Keratinocyte (primary cell): ENCODE data around the gene MX2. TPM values are rescaled to one million over a fixed set of nuclear protein-coding genes. Genes with fewer than 3 reads are reported as not detected.

Experiments
- DNase-seq: peaks from one replicate; pipeline ENCODE4 v3.0.0-alpha.2; 2011; ENCODE audit warnings: low read depth, missing footprints, low spot score
- FAIRE-seq: peaks from 2 replicates; lab custom pipeline; 2011; peaks lifted over from hg19 to GRCh38; lab: Jason Lieb, UNC
- H2AFZ ChIP-seq: 2 replicates; pipeline ENCODE4 v1.6.0; 2012; ENCODE audit warnings: low read length, control low read depth, inconsistent platforms; ENCODE audit not compliant: control insufficient read depth
- H3K27ac ChIP-seq: 2 replicates; pipeline ENCODE4 v1.5.1; 2011; ENCODE audit warnings: low read length; ENCODE audit not compliant: control insufficient read depth, insufficient read depth
- H3K27me3 ChIP-seq: 3 replicates; pipeline ENCODE4 v1.6.0; 2011; ENCODE audit warnings: low read length; ENCODE audit not compliant: control insufficient read depth, insufficient read depth; ENCODE audit errors: extremely low read depth
- H3K36me3 ChIP-seq, 2 experiments: 2 replicates in 1 of 2; 3 replicates in 1 of 2; pipeline ENCODE4 v1.5.1; 2011; ENCODE audit warnings: low read length in 2 of 2, mild to moderate bottlenecking in 1 of 2; ENCODE audit not compliant: control insufficient read depth in 2 of 2, insufficient read depth in 2 of 2; ENCODE audit errors: extremely low read depth in 1 of 2
- H3K4me1 ChIP-seq: 3 replicates; pipeline ENCODE4 v1.5.1; 2011; ENCODE audit warnings: low read length; ENCODE audit not compliant: control insufficient read depth, insufficient read depth; ENCODE audit errors: extremely low read depth
- H3K4me2 ChIP-seq: 3 replicates; pipeline ENCODE4 v1.6.0; 2011; ENCODE audit warnings: low read depth, low read length; ENCODE audit not compliant: control insufficient read depth, insufficient read depth; ENCODE audit errors: extremely low read depth
- H3K4me3 ChIP-seq, 3 experiments: fragments of 200-600 bp in 1 of 3; sonication (generic) in 1 of 3; 2 replicates in 2 of 3; 3 replicates in 1 of 3; pipeline ENCODE4 v1.5.1; 2011 to 2016; ENCODE audit warnings: low read length in 3 of 3, mild to moderate bottlenecking in 3 of 3, control low read depth in 2 of 3, inconsistent platforms in 1 of 3, low read depth in 1 of 3, mixed read lengths in 1 of 3, mixed run types in 1 of 3, moderate library complexity in 1 of 3; ENCODE audit not compliant: control insufficient read depth in 2 of 3, insufficient read depth in 2 of 3; ENCODE audit errors: extremely low read depth in 1 of 3
- H3K79me2 ChIP-seq: 2 replicates; pipeline ENCODE4 v1.6.0; 2012; ENCODE audit warnings: low read length; ENCODE audit not compliant: control insufficient read depth, insufficient read depth
- H3K9ac ChIP-seq: 3 replicates; pipeline ENCODE4 v1.6.0; 2011; ENCODE audit warnings: low read length; ENCODE audit not compliant: control insufficient read depth, insufficient read depth; ENCODE audit errors: extremely low read depth
- H3K9me1 ChIP-seq: 3 replicates; pipeline ENCODE4 v1.6.0; 2011; ENCODE audit warnings: low read length; ENCODE audit not compliant: control insufficient read depth, insufficient read depth; ENCODE audit errors: extremely low read depth
- H3K9me3 ChIP-seq: 2 replicates; pipeline ENCODE4 v1.5.1; 2012; ENCODE audit warnings: low read depth, low read length; ENCODE audit not compliant: control insufficient read depth
- H4K20me1 ChIP-seq: 3 replicates; pipeline ENCODE4 v1.6.0; 2011; ENCODE audit warnings: low read length; ENCODE audit not compliant: control insufficient read depth, insufficient read depth; ENCODE audit errors: extremely low read depth
- EZH2 ChIP-seq: IDR thresholded peaks from one replicate; pipeline ENCODE4 v1.6.1; 2012; ENCODE audit warnings: inconsistent platforms, mild to moderate bottlenecking, low read length, moderate library complexity
- dilution Hi-C: fragments of 300-500 bp; cut with MboI; formaldehyde crosslinking; loops from one replicate; pipeline ENCODE4 v1.7.0; 2020; ENCODE audit warnings: low sequenced_read_pairs; ENCODE audit not compliant: extremely low pct_ligation_motif_present
- polyA plus RNA-seq, 5 experiments: library from polyadenylated mRNA; depleted of rRNA in 3 of 5; stranded (reverse) in 3 of 5; stranded (forward) in 1 of 5; unstranded in 1 of 5; fragments of >200 nt; gene quantifications; 1 replicate in 1 of 5; 2 replicates in 3 of 5; 3 replicates in 1 of 5; pipeline versions ENCODE4 v1.2.1 to v1.2.3, GENCODE V29; 2011 to 2012; ENCODE audit warnings: missing spikeins in 2 of 5, low read depth in 1 of 5, low replicate concordance in 1 of 5
- TF ChIP-seq, protein P1 (sequence below), 3 experiments: IDR thresholded peaks in 1 of 3; conservative IDR thresholded peaks in 1 of 3; optimal IDR thresholded peaks in 1 of 3; 2 replicates in 2 of 3; 3 replicates in 1 of 3; pipeline versions ENCODE3 to v1.5.1; 2011; ENCODE audit warnings: low read length in 3 of 3, mild to moderate bottlenecking in 3 of 3, moderate library complexity in 2 of 3, control low read depth in 1 of 3, inconsistent platforms in 1 of 3; ENCODE audit not compliant: insufficient read depth in 2 of 3; ENCODE audit errors: extremely low read depth in 1 of 3

Gene MX2
- polyA plus RNA-seq, 1 donor (not counting 4 experiments of a cell fraction or from before 2014, with no cell fraction given): 7.1 TPM

DNA sequence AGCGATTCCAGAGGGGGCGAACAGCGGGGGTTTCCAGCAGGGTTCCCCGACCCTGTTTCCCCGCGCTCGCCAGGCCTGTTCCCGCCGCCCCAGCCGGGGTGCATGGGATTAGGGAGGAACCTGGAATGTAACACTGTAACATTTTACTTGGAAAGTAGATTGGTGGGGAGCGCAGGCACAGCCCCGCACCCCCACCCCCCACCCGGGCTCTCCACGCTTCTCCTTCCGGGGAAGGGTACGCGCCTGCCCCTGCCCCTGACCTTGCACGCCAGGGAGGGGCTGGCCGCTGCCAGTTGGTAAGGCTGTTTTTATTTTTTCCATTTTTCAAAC, 44.8 kb upstream of the MX2 start:
- H3K27me3 ChIP-seq: peaks cover 51% of the 10 kb centered on the region
- H2AFZ ChIP-seq: no peak overlapping the region
- DNase-seq (no peak), FAIRE-seq (no peak)
- TF ChIP-seq, protein P1, sequence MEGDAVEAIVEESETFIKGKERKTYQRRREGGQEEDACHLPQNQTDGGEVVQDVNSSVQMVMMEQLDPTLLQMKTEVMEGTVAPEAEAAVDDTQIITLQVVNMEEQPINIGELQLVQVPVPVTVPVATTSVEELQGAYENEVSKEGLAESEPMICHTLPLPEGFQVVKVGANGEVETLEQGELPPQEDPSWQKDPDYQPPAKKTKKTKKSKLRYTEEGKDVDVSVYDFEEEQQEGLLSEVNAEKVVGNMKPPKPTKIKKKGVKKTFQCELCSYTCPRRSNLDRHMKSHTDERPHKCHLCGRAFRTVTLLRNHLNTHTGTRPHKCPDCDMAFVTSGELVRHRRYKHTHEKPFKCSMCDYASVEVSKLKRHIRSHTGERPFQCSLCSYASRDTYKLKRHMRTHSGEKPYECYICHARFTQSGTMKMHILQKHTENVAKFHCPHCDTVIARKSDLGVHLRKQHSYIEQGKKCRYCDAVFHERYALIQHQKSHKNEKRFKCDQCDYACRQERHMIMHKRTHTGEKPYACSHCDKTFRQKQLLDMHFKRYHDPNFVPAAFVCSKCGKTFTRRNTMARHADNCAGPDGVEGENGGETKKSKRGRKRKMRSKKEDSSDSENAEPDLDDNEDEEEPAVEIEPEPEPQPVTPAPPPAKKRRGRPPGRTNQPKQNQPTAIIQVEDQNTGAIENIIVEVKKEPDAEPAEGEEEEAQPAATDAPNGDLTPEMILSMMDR (optimal IDR thresholded peaks at IDR 0.05 in 1 of 3, IDR thresholded peaks at IDR 0.05 in 1 of 3, conservative IDR thresholded peaks at IDR 0.05 in 1 of 3; ENCODE audit: extremely low read depth in 1 of 3, insufficient read depth in 2 of 3, low read length in 3 of 3): no peak
- TF ChIP-seq EZH2: no peak
- H3K27ac ChIP-seq: no peak overlapping the region
- H3K4me3 ChIP-seq: no peak overlapping the region
- dilution Hi-C loops: no loop called here
- no peaks in the 10 kb centered on the region for H3K79me2 ChIP-seq
- no peaks in the 10 kb centered on the region for H3K36me3 ChIP-seq
- H3K4me2 ChIP-seq: no peak overlapping the region
- no peak overlapping the region for H3K9ac ChIP-seq
- no peaks in the 10 kb centered on the region for H3K9me1 ChIP-seq
- no peaks in the 10 kb centered on the region for H4K20me1 ChIP-seq
- no peaks in the 10 kb centered on the region for H3K9me3 ChIP-seq
- H3K4me1 ChIP-seq: no peaks in the 10 kb centered on the region

DNA sequence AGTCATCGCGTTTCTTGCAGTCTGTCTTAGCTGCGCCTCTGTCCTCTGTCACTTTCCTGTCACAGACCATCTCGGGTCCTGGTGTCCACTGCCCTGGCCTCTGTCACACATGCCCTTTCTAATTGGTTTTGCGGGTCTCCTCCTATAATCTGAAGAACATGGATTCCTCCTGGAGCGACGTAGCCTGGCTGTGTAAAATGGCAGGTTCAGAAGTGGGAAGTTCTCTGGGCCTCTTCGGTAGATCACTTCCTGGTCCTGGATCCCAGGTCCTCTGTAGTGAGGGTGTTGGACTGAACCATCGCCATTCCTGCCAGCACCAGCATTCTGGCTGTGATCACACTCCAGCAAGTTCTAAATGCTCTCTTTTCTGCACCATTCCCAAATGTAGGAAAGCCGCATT, 44.4 kb upstream of the MX2 start:
- H3K9ac ChIP-seq: no peak overlapping the region
- H3K79me2 ChIP-seq: no peaks in the 10 kb centered on the region
- peak; percentile 24 for TF ChIP-seq EZH2
- TF ChIP-seq, protein P1 (optimal IDR thresholded peaks at IDR 0.05 in 1 of 3, IDR thresholded peaks at IDR 0.05 in 1 of 3, conservative IDR thresholded peaks at IDR 0.05 in 1 of 3; ENCODE audit: extremely low read depth in 1 of 3, insufficient read depth in 2 of 3, low read length in 3 of 3): no peak
- no peaks in the 10 kb centered on the region for H3K9me1 ChIP-seq
- no peaks in the 10 kb centered on the region for H4K20me1 ChIP-seq
- H3K27me3 ChIP-seq: peaks cover 51% of the 10 kb centered on the region
- no peak overlapping the region for H3K4me3 ChIP-seq
- no peak overlapping the region for H2AFZ ChIP-seq
- H3K27ac ChIP-seq: no peak overlapping the region
- no peaks in the 10 kb centered on the region for H3K36me3 ChIP-seq
- no peak overlapping the region for H3K4me2 ChIP-seq
- H3K9me3 ChIP-seq: no peaks in the 10 kb centered on the region
- no peaks in the 10 kb centered on the region for H3K4me1 ChIP-seq
- no peak for FAIRE-seq
- dilution Hi-C loops: no loop called here
- no peak for DNase-seq
